Endothelial cell of umbilical vein (primary cell): Measurements from ENCODE around the gene AFF4. TPM values are rescaled to one million over a fixed set of nuclear protein-coding genes. Genes with fewer than 3 reads are reported as not detected.

ENCODE experiments used
- BruUV-seq: library from RNA; stranded (reverse); fragments of 400-500 nt; replicated peaks from 2 replicates; lab custom pipeline; 2021; lab: Mats Ljungman, UMichigan
- CTCF ChIA-PET: fragments of 300-600, 350-600 bp; sonication (Branson Sonifier 250); formaldehyde crosslinking; loops from one replicate; lab custom pipeline; 2021; ENCODE audit warnings: antibody characterized with exemption, inconsistent platforms; lab: Charles Lee
- POLR2A ChIA-PET: fragments of 300-600, 350-600 bp; sonication (Branson Sonifier 250); formaldehyde crosslinking; loops from one replicate; lab custom pipeline; 2021; ENCODE audit warnings: antibody characterized with exemption, inconsistent platforms; lab: Charles Lee
- DNase-seq: peaks from one replicate; pipeline ENCODE4 v3.0.0-alpha.2; 2011; ENCODE audit warnings: low read depth, low spot score
- FAIRE-seq: peaks from 2 replicates; lab custom pipeline; 2011; peaks lifted over from hg19 to GRCh38; lab: Jason Lieb, UNC
- H2AFZ ChIP-seq: 2 replicates; pipeline ENCODE4 v1.6.0; 2012; ENCODE audit warnings: low read depth, low read length, control low read depth, inconsistent platforms
- H3K27ac ChIP-seq: 2 replicates; pipeline ENCODE4 v1.5.1; 2011; ENCODE audit warnings: low read depth, mild to moderate bottlenecking, control low read depth, low read length, moderate library complexity; ENCODE audit not compliant: insufficient read depth
- H3K27me3 ChIP-seq, 2 experiments: 2 replicates each; pipeline versions ENCODE4 v1.6.0 to v1.6.1; 2011; ENCODE audit warnings: low read length in 2 of 2, mixed read lengths in 1 of 2; ENCODE audit not compliant: control insufficient read depth in 2 of 2, insufficient read depth in 2 of 2
- H3K36me3 ChIP-seq, 2 experiments: 2 replicates in 1 of 2; 3 replicates in 1 of 2; pipeline ENCODE4 v1.5.1; 2011; ENCODE audit warnings: low read length in 2 of 2, mild to moderate bottlenecking in 1 of 2, moderate library complexity in 1 of 2; ENCODE audit not compliant: control insufficient read depth in 2 of 2, insufficient read depth in 2 of 2; ENCODE audit errors: extremely low read depth in 1 of 2
- H3K4me1 ChIP-seq: 3 replicates; pipeline ENCODE4 v1.5.1; 2011; ENCODE audit warnings: mild to moderate bottlenecking, low read length; ENCODE audit not compliant: control insufficient read depth, insufficient read depth; ENCODE audit errors: extremely low read depth
- H3K4me2 ChIP-seq: 2 replicates; pipeline ENCODE4 v1.6.1; 2011; ENCODE audit warnings: low read length, control low read depth, mixed read lengths; ENCODE audit not compliant: insufficient read depth
- H3K4me3 ChIP-seq, 3 experiments: fragments of 200-600 bp in 1 of 3; sonication (generic), shearing (Covaris generic) in 1 of 3; replicated peaks in 1 of 3; 2 replicates each; pipeline ENCODE4 v1.5.1; 2011 to 2016; ENCODE audit warnings: control low read depth in 3 of 3, low read length in 3 of 3, mild to moderate bottlenecking in 2 of 3, inconsistent platforms in 1 of 3, low read depth in 1 of 3, moderate library complexity in 1 of 3; ENCODE audit not compliant: insufficient read depth in 1 of 3
- H3K79me2 ChIP-seq: 2 replicates; pipeline ENCODE4 v1.6.0; 2012; ENCODE audit warnings: low read length, inconsistent platforms; ENCODE audit not compliant: control insufficient read depth, insufficient read depth
- H3K9ac ChIP-seq: replicated peaks from 2 replicates; pipeline ENCODE3; 2011; ENCODE audit warnings: low read length, control low read depth; ENCODE audit not compliant: insufficient read depth; ENCODE audit errors: extremely low read depth
- H3K9me1 ChIP-seq: replicated peaks from 3 replicates; pipeline ENCODE4 v1.6.0; 2011; ENCODE audit warnings: mild to moderate bottlenecking, low read length; ENCODE audit not compliant: control insufficient read depth, insufficient read depth; ENCODE audit errors: extremely low read depth
- H3K9me3 ChIP-seq: replicated peaks from 2 replicates; pipeline ENCODE4 v1.5.1; 2012; ENCODE audit warnings: low read length, inconsistent platforms; ENCODE audit not compliant: control insufficient read depth, insufficient read depth
- H4K20me1 ChIP-seq: replicated peaks from 2 replicates; pipeline ENCODE3; 2011; ENCODE audit warnings: mild to moderate bottlenecking, low read length; ENCODE audit not compliant: control insufficient read depth, insufficient read depth; ENCODE audit errors: extremely low read depth
- EZH2 ChIP-seq: IDR thresholded peaks from 2 replicates; pipeline ENCODE4 v1.6.1; 2012; ENCODE audit warnings: borderline replicate concordance, low read depth, mild to moderate bottlenecking, moderate library complexity, low read length, inconsistent platforms; ENCODE audit not compliant: severe bottlenecking
- FOS ChIP-seq: IDR thresholded peaks from 2 replicates; pipeline ENCODE4 v1.6.1; 2011; ENCODE audit warnings: mild to moderate bottlenecking, low read length, moderate library complexity, borderline replicate concordance; ENCODE audit not compliant: insufficient read depth
- GATA2 ChIP-seq: IDR thresholded peaks from 2 replicates; pipeline ENCODE4 v1.7.0; 2011; ENCODE audit warnings: low read depth, mild to moderate bottlenecking, moderate library complexity, mixed read lengths, low read length; ENCODE audit not compliant: insufficient read length, insufficient read depth
- JUN ChIP-seq: IDR thresholded peaks from 2 replicates; pipeline ENCODE4 v1.6.1; 2011; ENCODE audit warnings: borderline replicate concordance, low read depth; ENCODE audit not compliant: insufficient read length, insufficient read depth
- MYC ChIP-seq: IDR thresholded peaks from one replicate; pipeline ENCODE4 v1.6.1; 2011; ENCODE audit warnings: mild to moderate bottlenecking, low read depth, low read length
- POLR2A ChIP-seq: IDR thresholded peaks from 2 replicates; pipeline ENCODE4 v1.6.1; 2012; ENCODE audit warnings: low read depth, mild to moderate bottlenecking, control low read depth, low read length
- POLR2AphosphoS5 ChIP-seq: IDR thresholded peaks from 2 replicates; pipeline ENCODE4 v1.6.1; 2012; ENCODE audit warnings: low read depth, mild to moderate bottlenecking, control low read depth, low read length, moderate library complexity; ENCODE audit not compliant: insufficient read depth
- dilution Hi-C: fragments of 300-500 bp; cut with MboI; formaldehyde crosslinking; loops from one replicate; pipeline ENCODE4 v1.15.0; 2019; ENCODE audit warnings: low sequenced_read_pairs; ENCODE audit not compliant: extremely low pct_ligation_motif_present
- intact Hi-C: fragments of 100-400 bp; cut with micrococcal nuclease; formaldehyde crosslinking; loops from one replicate; pipeline ENCODE4 v1.10.0; 2022
- polyA plus RNA-seq, 4 experiments: library from polyadenylated mRNA; depleted of rRNA in 3 of 4; stranded (reverse) in 3 of 4; unstranded in 1 of 4; fragments of >200 nt; gene quantifications; 2 replicates each; pipeline versions ENCODE4 v1.2.1 to v1.2.3, GENCODE V29; 2011 to 2012; ENCODE audit warnings: missing spikeins in 1 of 4
- total RNA-seq: library from RNA; stranded (reverse); gene quantifications from 2 replicates; pipeline ENCODE4 v1.2.3, GENCODE V29; 2021
- TF ChIP-seq, protein P1 (sequence below), 2 donors: IDR thresholded peaks; 1 replicate in 1 of 2; 2 replicates in 1 of 2; pipeline ENCODE4 v1.5.1; 2011; ENCODE audit warnings: low read length in 2 of 2, mild to moderate bottlenecking in 2 of 2, moderate library complexity in 2 of 2, control low read depth in 1 of 2, inconsistent platforms in 1 of 2, low read depth in 1 of 2; ENCODE audit not compliant: insufficient read depth in 1 of 2; ENCODE audit errors: extremely low read depth in 1 of 2
- TF ChIP-seq, protein P2 (sequence below): IDR thresholded peaks from 2 replicates; pipeline ENCODE4 v1.6.1; 2011; ENCODE audit not compliant: insufficient read depth, insufficient read length

The AFF4 gene
- total and polyA plus RNA-seq, 2 donors (not counting 3 experiments of a cell fraction or from before 2014, with no cell fraction given) = 27.0 to 88.3 TPM

DNA sequence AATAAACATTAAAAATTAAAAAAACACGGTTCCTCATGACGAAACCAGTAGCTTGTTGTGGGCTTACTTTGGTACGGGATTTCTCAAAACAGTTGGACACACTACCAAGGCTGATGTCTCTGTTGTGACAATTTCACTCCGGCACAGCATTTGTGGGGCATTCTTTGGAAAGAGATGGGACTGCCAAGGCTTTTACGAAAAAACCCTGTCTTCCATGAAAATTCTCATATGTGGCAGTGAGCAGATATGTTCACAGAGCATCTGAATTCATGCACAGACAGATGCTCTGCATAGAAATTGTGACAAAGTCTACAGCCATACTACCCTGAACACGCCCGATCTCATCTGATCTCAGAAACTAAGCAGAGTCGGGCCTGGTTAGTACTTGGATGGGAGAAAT is 115.2 kb downstream of the AFF4 start:
- CTCF ChIA-PET = interaction anchor here (1.5 kb wide), 1 partner anchor 18 kb away, joined by 3 read pairs; the partner anchor contains the start of gene SHROOM1
- no peak for FAIRE-seq

More for the DNA sequence above, 115.2 kb downstream of the AFF4 start:
- Histone ChIP-seq H3K4me1 (no peaks in the 10 kb centered on the region), H3K9me1 (no peaks in the 10 kb centered on the region), H3K4me3 (no peak overlapping the region), H3K9me3 (no peaks in the 10 kb centered on the region), H2AFZ (no peak overlapping the region), H3K36me3 (no peaks in the 10 kb centered on the region), H3K79me2 (no peaks in the 10 kb centered on the region), H3K9ac (no peak overlapping the region), H3K27me3 (no peaks in the 10 kb centered on the region), H4K20me1 (no peaks in the 10 kb centered on the region), H3K4me2 (no peak overlapping the region), H3K27ac (no peak overlapping the region)
- POLR2A ChIA-PET = interaction anchor here (0.6 kb wide), 1 partner anchor 78 kb away, joined by 3 read pairs; no protein-coding TSS in a partner anchor
- dilution Hi-C loops (no loop called here), intact Hi-C loops (no loop called here)
- DNase-seq = no peak
- no peak for TF ChIP-seq FOS
- no peak for TF ChIP-seq MYC
- TF ChIP-seq EZH2 = no peak
- TF ChIP-seq, protein P1, sequence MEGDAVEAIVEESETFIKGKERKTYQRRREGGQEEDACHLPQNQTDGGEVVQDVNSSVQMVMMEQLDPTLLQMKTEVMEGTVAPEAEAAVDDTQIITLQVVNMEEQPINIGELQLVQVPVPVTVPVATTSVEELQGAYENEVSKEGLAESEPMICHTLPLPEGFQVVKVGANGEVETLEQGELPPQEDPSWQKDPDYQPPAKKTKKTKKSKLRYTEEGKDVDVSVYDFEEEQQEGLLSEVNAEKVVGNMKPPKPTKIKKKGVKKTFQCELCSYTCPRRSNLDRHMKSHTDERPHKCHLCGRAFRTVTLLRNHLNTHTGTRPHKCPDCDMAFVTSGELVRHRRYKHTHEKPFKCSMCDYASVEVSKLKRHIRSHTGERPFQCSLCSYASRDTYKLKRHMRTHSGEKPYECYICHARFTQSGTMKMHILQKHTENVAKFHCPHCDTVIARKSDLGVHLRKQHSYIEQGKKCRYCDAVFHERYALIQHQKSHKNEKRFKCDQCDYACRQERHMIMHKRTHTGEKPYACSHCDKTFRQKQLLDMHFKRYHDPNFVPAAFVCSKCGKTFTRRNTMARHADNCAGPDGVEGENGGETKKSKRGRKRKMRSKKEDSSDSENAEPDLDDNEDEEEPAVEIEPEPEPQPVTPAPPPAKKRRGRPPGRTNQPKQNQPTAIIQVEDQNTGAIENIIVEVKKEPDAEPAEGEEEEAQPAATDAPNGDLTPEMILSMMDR (IDR thresholded peaks at IDR 0.05; ENCODE audit: extremely low read depth in 1 of 2, insufficient read depth in 1 of 2, low read depth in 1 of 2, low read length in 2 of 2) = no peak
- TF ChIP-seq, protein P2, sequence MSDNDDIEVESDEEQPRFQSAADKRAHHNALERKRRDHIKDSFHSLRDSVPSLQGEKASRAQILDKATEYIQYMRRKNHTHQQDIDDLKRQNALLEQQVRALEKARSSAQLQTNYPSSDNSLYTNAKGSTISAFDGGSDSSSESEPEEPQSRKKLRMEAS = no peak
- TF ChIP-seq POLR2AphosphoS5 = no peak
- TF ChIP-seq GATA2 = no peak
- no peak for TF ChIP-seq JUN
- no peak for TF ChIP-seq POLR2A
- BruUV-seq = no TSS peak
